Glutamatergic neuron (in vitro differentiated cells): Measurements from ENCODE around the gene MAPKAP1. TPM values are rescaled to one million over a fixed set of nuclear protein-coding genes. Genes with fewer than 3 reads are reported as not detected.

Experiments used
- DNase-seq: peaks from one replicate; pipeline ENCODE4 v3.0.0; 2022
- H3K27ac Mint-ChIP-seq: one replicate; pipeline ENCODE4 v1.8.0; 2020; ENCODE audit warnings: mild to moderate bottlenecking, mixed read lengths, inconsistent platforms; ENCODE audit not compliant: unreplicated experiment
- H3K27me3 Mint-ChIP-seq: one replicate; pipeline ENCODE4 v1.8.0; 2020; ENCODE audit warnings: mild to moderate bottlenecking, moderate library complexity, mixed read lengths, inconsistent platforms; ENCODE audit not compliant: unreplicated experiment
- H3K36me3 Mint-ChIP-seq: one replicate; pipeline ENCODE4 v1.8.0; 2020; ENCODE audit warnings: mild to moderate bottlenecking, mixed read lengths, inconsistent platforms; ENCODE audit not compliant: unreplicated experiment
- H3K4me1 Mint-ChIP-seq: one replicate; pipeline ENCODE4 v1.8.0; 2020; ENCODE audit warnings: mild to moderate bottlenecking, low read depth, mixed read lengths, inconsistent platforms; ENCODE audit not compliant: unreplicated experiment
- H3K4me3 Mint-ChIP-seq: one replicate; pipeline ENCODE4 v1.8.0; 2020; ENCODE audit warnings: mild to moderate bottlenecking, mixed read lengths, inconsistent platforms; ENCODE audit not compliant: unreplicated experiment
- H3K9me3 Mint-ChIP-seq: one replicate; pipeline ENCODE4 v1.8.0; 2020; ENCODE audit warnings: mild to moderate bottlenecking, moderate library complexity, mixed read lengths, inconsistent platforms; ENCODE audit not compliant: unreplicated experiment
- CTCF ChIP-seq: fragments of 200-600 bp; sonication (generic); IDR thresholded peaks from one replicate; pipeline ENCODE4 v1.5.0; 2021; ENCODE audit not compliant: partially characterized antibody, unreplicated experiment
- total RNA-seq: library from RNA; stranded (reverse); fragmentation: NEBNext Ultra II Directional; extraction: Animal tissue kit (Norgen Biotek cat#: 25700); gene quantifications from one replicate; pipeline ENCODE4 v1.2.1, GENCODE V29; 2021; ENCODE audit not compliant: unreplicated experiment

MAPKAP1 gene
- total RNA-seq, 1 donor from 2014 or later, result 59.6 TPM

- H3K36me3 Mint-ChIP-seq, result peaks cover 5% of the 10 kb centered on the region
- peaks cover 2% of the 10 kb centered on the region for H3K9me3 Mint-ChIP-seq
- no peak overlapping the region for H3K4me3 Mint-ChIP-seq
- DNase-seq, result no peak
- H3K4me1 Mint-ChIP-seq, result peaks cover 16% of the 10 kb centered on the region
- no peak overlapping the region for H3K27ac Mint-ChIP-seq
- H3K27me3 Mint-ChIP-seq, result peaks cover 4% of the 10 kb centered on the region
- TF ChIP-seq CTCF, result no peak
Measured at GRCh38 chr9:125601961-125602360, 105.0 kb downstream of the MAPKAP1 start.

GRCh38 chr9:125600194-125600593 is 106.8 kb downstream of the MAPKAP1 start:
- no peak overlapping the region for H3K4me3 Mint-ChIP-seq
- no peak for TF ChIP-seq CTCF
- H3K27ac Mint-ChIP-seq, result no peak overlapping the region
- peaks cover 4% of the 10 kb centered on the region for H3K27me3 Mint-ChIP-seq
- peaks cover 11% of the 10 kb centered on the region for H3K4me1 Mint-ChIP-seq
- peaks cover 2% of the 10 kb centered on the region for H3K9me3 Mint-ChIP-seq
- no peak for DNase-seq
- peaks cover 12% of the 10 kb centered on the region for H3K36me3 Mint-ChIP-seq

GRCh38 chr9:125594223-125594610 is 112.8 kb downstream of the MAPKAP1 start:
- no peak overlapping the region for H3K27ac Mint-ChIP-seq
- H3K9me3 Mint-ChIP-seq, result peaks cover 8% of the 10 kb centered on the region
- DNase-seq, result no peak
- no peak overlapping the region for H3K4me3 Mint-ChIP-seq
- H3K4me1 Mint-ChIP-seq, result peaks cover 9% of the 10 kb centered on the region
- peaks cover 7% of the 10 kb centered on the region for H3K36me3 Mint-ChIP-seq
- TF ChIP-seq CTCF, result no peak
- peaks cover 2% of the 10 kb centered on the region for H3K27me3 Mint-ChIP-seq

- DNase-seq, result no peak
- Mint-ChIP-seq H3K4me1 (peaks cover 11% of the 10 kb centered on the region), H3K27me3 (peaks cover 2% of the 10 kb centered on the region), H3K9me3 (peaks cover 8% of the 10 kb centered on the region), H3K27ac (no peak overlapping the region), H3K4me3 (no peak overlapping the region), H3K36me3 (peaks cover 7% of the 10 kb centered on the region)
- no peak for TF ChIP-seq CTCF
Measured at GRCh38 chr9:125593581-125594222, 113.3 kb downstream of the MAPKAP1 start.

GRCh38 chr9:125591888-125592287 is 115.1 kb downstream of the MAPKAP1 start:
- no peak for TF ChIP-seq CTCF
- H3K36me3 Mint-ChIP-seq, result peaks cover 7% of the 10 kb centered on the region
- no peak overlapping the region for H3K27ac Mint-ChIP-seq
- H3K27me3 Mint-ChIP-seq, result peaks cover 2% of the 10 kb centered on the region
- H3K4me1 Mint-ChIP-seq, result peaks cover 21% of the 10 kb centered on the region
- H3K4me3 Mint-ChIP-seq, result no peak overlapping the region
- H3K9me3 Mint-ChIP-seq, result peaks cover 8% of the 10 kb centered on the region
- no peak for DNase-seq
